ENCODE measurements around the gene UQCR10.

The UQCR10 gene

GRCh38 chr22:29765905-29766631 lies 1.1 kb upstream of the UQCR10 start:
- no peak for DNase-seq

- peak; percentile 67 to 94 for DNase-seq
Measured at GRCh38 chr22:29766632-29767170, 468 bp upstream of the UQCR10 start, which contains the start of gene ZMAT5. Gene ZMAT5 (minus strand): TSS chr22:29767007. CDS start chr22:29748544, 18,463 bp downstream.

GRCh38 chr22:29768052-29768693 lies 1.0 kb downstream of the UQCR10 start:
- DNase-seq: no peak

GRCh38 chr22:29769723-29770321 lies 2.7 kb downstream of the UQCR10 start:
- no peak for DNase-seq

- DNase-seq: no peak
Measured at GRCh38 chr22:29772170-29772641, 5.0 kb downstream of the UQCR10 start.

GRCh38 chr22:29773233-29773632 lies 6.1 kb downstream of the UQCR10 start:
- DNase-seq: no peak

GRCh38 chr22:29780220-29780619 lies 13.1 kb downstream of the UQCR10 start:
- DNase-seq: no peak

- no peak for DNase-seq
Measured at GRCh38 chr22:29780748-29781676, 13.8 kb downstream of the UQCR10 start.

GRCh38 chr22:29782061-29782845 lies 15.1 kb downstream of the UQCR10 start:
- no peak for DNase-seq

GRCh38 chr22:29784451-29785361 lies 17.5 kb downstream of the UQCR10 start:
- DNase-seq: no peak

- DNase-seq: no peak
Measured at GRCh38 chr22:29786031-29786430, 18.9 kb downstream of the UQCR10 start.

GRCh38 chr22:29787371-29787980 lies 20.3 kb downstream of the UQCR10 start:
- DNase-seq: no peak

- no peak for DNase-seq
Measured at GRCh38 chr22:29788339-29789279, 21.4 kb downstream of the UQCR10 start.

- no peak for DNase-seq
Measured at GRCh38 chr22:29790061-29790460, 22.9 kb downstream of the UQCR10 start.

- DNase-seq: no peak
Measured at GRCh38 chr22:29793396-29793795, 26.2 kb downstream of the UQCR10 start.

- DNase-seq: no peak
Measured at GRCh38 chr22:29795663-29796062, 28.5 kb downstream of the UQCR10 start.

- DNase-seq: no peak
Measured at GRCh38 chr22:29797351-29797750, 30.2 kb downstream of the UQCR10 start.

GRCh38 chr22:29798318-29798717 lies 31.1 kb downstream of the UQCR10 start:
- no peak for DNase-seq

- no peak for DNase-seq
Measured at GRCh38 chr22:29798801-29799200, 31.6 kb downstream of the UQCR10 start.

Measured in cerebellar nuclear complex (tissue), 1 donor.